ENCODE data around the gene PRR33. TPM values are rescaled to one million over a fixed set of nuclear protein-coding genes. Genes with fewer than 3 reads are reported as not detected.

The PRR33 gene
- total and polyA plus RNA-seq, 4 donors: 0.08 to 0.13 TPM; not detected in 2

DNA sequence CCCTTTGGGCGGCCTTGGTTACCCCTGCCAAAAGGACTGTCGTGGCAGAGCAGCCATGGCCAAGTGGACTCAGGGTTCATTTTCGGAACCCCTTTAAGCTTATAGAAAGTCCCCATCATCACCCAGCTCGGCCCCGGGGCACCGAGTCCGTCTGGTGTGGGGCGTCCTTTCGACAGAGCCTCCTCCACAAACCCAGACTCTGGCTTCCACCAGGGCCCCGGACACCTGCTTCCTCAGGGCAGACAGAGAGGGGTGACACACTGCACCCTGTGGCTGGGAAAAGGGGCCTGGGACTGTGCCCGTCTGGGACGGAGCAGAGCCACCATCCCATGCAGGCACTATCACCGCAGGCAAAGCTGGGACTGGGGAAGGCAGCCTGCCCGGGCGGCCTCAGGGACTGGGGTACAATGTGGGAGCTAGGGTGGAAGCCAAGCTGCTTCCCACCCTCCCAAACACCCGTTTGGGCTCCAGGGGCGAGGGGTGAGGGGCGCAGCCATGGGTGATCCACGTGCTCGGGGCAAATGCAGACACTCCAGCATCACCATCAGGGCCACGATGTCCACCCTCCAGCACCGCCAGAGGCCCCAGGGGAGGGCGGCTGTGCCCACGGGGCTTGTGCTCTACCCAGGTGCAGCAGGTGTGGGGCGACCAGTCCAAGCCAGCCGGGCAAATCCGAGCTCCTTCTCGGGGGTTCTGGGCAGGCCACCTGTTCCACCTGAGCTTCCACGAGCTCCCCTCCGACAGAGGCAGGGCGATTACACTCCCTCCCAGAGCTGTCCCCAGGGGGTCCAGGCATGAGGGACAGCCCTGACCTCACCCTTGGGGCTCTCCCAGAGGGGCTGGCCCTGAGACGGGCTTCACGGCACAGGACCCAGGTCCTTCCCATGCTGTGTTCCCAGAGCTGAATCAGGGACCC, 43.7 kb upstream of the PRR33 start:
- H3K9ac ChIP-seq (ENCODE audit: insufficient read depth in 1 of 2, low read length in 2 of 2): no peak overlapping the region
- no peak overlapping the region for H3K4me3 ChIP-seq
- H3K27me3 ChIP-seq (ENCODE audit: control insufficient read depth in 3 of 3, insufficient read depth in 3 of 3, low read length in 2 of 3): peaks cover 0 to 3% (median 0%) of the 10 kb centered on the region in 3 donors
- ATAC-seq (ENCODE audit: insufficient read depth, low FRiP score) (no peak), DNase-seq (no peak)
- peaks cover 0 to 19% (median 7%) of the 10 kb centered on the region in 5 donors for H3K4me1 ChIP-seq (ENCODE audit: control insufficient read depth in 5 of 5, insufficient read depth in 5 of 5, low read length in 5 of 5)
- H3K36me3 ChIP-seq (ENCODE audit: control insufficient read depth in 4 of 4, insufficient read depth in 4 of 4, low read length in 4 of 4): no peaks in the 10 kb centered on the region
- WGBS, 2 donors: 86 to 91% methylated on average over 33 of the region's 33 CpGs
- peaks cover 0 to 2% (median 0%) of the 10 kb centered on the region in 4 donors for H3K9me3 ChIP-seq (ENCODE audit: control insufficient read depth in 4 of 4, insufficient read depth in 3 of 4, low read length in 3 of 4)
- H3K27ac ChIP-seq (ENCODE audit: low read depth in 1 of 2, low read length in 1 of 2): no peak overlapping the region
- TF ChIP-seq, protein P1, sequence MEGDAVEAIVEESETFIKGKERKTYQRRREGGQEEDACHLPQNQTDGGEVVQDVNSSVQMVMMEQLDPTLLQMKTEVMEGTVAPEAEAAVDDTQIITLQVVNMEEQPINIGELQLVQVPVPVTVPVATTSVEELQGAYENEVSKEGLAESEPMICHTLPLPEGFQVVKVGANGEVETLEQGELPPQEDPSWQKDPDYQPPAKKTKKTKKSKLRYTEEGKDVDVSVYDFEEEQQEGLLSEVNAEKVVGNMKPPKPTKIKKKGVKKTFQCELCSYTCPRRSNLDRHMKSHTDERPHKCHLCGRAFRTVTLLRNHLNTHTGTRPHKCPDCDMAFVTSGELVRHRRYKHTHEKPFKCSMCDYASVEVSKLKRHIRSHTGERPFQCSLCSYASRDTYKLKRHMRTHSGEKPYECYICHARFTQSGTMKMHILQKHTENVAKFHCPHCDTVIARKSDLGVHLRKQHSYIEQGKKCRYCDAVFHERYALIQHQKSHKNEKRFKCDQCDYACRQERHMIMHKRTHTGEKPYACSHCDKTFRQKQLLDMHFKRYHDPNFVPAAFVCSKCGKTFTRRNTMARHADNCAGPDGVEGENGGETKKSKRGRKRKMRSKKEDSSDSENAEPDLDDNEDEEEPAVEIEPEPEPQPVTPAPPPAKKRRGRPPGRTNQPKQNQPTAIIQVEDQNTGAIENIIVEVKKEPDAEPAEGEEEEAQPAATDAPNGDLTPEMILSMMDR (IDR thresholded peaks at IDR 0.05; ENCODE audit: control extremely low read depth, extremely low read depth): no peak

DNA sequence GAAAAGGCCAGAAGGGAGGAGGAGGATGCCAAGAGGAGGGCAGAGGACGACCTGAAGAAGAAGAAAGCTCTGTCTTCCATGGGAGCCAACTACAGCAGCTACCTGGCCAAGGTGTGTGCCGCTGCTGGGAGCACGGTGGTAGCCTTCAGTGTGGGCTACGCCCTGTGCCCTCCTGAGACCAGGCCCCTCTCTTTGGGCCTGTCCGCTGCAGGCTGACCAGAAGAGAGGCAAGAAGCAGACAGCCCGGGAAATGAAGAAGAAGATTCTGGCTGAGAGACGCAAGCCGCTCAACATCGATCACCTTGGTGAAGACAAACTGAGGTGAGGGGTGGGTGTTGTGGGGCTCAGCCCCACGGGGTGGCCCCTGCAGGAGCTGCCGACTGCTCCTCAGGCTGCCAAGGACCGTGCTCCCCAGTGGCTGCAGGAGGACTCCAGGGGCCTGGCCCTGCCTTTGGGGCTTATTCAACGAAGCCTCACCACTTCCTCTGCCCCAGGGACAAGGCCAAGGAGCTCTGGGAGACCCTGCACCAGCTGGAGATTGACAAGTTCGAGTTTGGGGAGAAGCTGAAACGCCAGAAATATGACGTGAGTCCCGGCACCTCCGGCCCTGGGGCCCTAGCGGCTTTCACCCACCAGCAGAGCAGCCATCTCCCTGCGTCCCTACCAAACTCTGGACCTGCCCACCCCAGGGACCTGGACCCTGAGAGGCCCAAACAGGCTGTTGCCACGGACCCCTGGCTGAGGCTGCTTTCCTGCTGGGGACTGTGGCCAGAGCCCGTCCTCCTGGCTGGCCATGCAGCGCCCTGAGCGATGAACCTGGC, 42.9 kb upstream of the PRR33 start:
- no peak overlapping the region for H3K4me3 ChIP-seq
- DNase-seq: no peak
- WGBS, 2 donors: 78 to 80% methylated on average over 24 of the region's 24 CpGs

DNA sequence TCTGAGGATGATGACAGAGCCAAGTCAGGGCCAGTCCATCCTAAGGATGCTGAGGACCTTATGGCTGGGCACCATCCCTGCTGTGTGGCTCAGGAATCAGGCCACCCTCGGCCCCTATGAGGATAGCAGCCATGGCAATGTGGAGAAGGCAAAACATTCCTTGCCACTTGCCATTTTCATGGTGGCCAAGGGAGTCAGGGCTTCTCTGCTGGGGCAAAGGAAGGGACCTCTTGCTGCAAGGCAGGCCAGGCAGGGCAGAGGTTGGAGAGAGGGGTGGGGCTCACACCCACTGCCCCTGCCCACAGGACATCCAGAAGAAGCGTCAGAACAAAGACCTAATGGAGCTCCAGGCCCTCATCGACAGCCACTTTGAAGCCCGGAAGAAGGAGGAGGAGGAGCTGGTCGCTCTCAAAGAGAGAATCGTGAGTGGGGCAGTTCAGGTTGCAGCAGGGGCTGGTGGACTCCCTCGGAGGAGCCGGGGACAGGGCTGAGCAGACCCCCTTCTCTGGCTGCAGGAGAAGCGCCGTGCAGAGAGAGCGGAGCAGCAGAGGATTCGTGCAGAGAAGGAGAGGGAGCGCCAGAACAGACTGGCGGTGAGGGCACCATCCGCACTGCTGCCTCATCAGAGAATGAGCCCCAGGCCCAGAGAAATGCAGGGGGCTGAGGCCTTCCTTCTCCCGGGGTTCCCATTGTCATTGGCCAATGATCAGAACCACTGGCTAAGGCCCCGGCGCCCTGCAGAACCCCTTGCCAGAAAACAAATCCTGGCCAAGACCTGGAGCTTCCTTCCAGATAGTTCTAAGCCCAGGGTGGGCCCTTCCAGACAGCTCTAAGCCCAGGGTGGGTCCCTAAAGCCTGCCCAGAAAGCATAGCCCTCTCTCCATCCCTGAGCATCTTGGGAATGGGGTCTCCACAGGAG, 42.0 kb upstream of the PRR33 start:
- DNase-seq (no peak), ATAC-seq (ENCODE audit: insufficient read depth, low FRiP score) (no peak)
- 84 to 90% methylated on average over 17 to 18 of the region's 18 CpGs for WGBS, 2 donors
- Histone ChIP-seq H3K9ac (ENCODE audit: insufficient read depth in 1 of 2, low read length in 2 of 2) (no peak overlapping the region), H3K4me3 (no peak overlapping the region), H3K4me1 (ENCODE audit: control insufficient read depth in 5 of 5, insufficient read depth in 5 of 5, low read length in 5 of 5) (peaks cover 0 to 14% (median 3%) of the 10 kb centered on the region in 5 donors), H3K36me3 (ENCODE audit: control insufficient read depth in 4 of 4, insufficient read depth in 4 of 4, low read length in 4 of 4) (no peaks in the 10 kb centered on the region), H3K27ac (ENCODE audit: low read depth in 1 of 2, low read length in 1 of 2) (no peak overlapping the region), H3K9me3 (ENCODE audit: control insufficient read depth in 4 of 4, insufficient read depth in 3 of 4, low read length in 3 of 4) (peaks cover 0 to 2% (median 0%) of the 10 kb centered on the region in 4 donors), H3K27me3 (ENCODE audit: control insufficient read depth in 3 of 3, insufficient read depth in 3 of 3, low read length in 2 of 3) (peaks cover 0 to 2% (median 0%) of the 10 kb centered on the region in 3 donors)
- TF ChIP-seq, protein P1 (IDR thresholded peaks at IDR 0.05; ENCODE audit: control extremely low read depth, extremely low read depth): no peak

More for the DNA sequence above, 42.9 kb upstream of the PRR33 start:
- H3K36me3 ChIP-seq (ENCODE audit: control insufficient read depth in 4 of 4, insufficient read depth in 4 of 4, low read length in 4 of 4): no peaks in the 10 kb centered on the region
- no peak for ATAC-seq (ENCODE audit: insufficient read depth, low FRiP score)
- H3K4me1 ChIP-seq (ENCODE audit: control insufficient read depth in 5 of 5, insufficient read depth in 5 of 5, low read length in 5 of 5): peaks cover 0 to 19% (median 5%) of the 10 kb centered on the region in 5 donors
- H3K27me3 ChIP-seq (ENCODE audit: control insufficient read depth in 3 of 3, insufficient read depth in 3 of 3, low read length in 2 of 3): peaks cover 0 to 3% (median 0%) of the 10 kb centered on the region in 3 donors
- H3K9ac ChIP-seq (ENCODE audit: insufficient read depth in 1 of 2, low read length in 2 of 2): no peak overlapping the region
- H3K9me3 ChIP-seq (ENCODE audit: control insufficient read depth in 4 of 4, insufficient read depth in 3 of 4, low read length in 3 of 4): peaks cover 0 to 2% (median 0%) of the 10 kb centered on the region in 4 donors
- TF ChIP-seq, protein P1 (IDR thresholded peaks at IDR 0.05; ENCODE audit: control extremely low read depth, extremely low read depth): no peak
- no peak overlapping the region for H3K27ac ChIP-seq (ENCODE audit: low read depth in 1 of 2, low read length in 1 of 2)
